HUES6 (cell line): ENCODE results near the gene TRIM62.
A peak's percentile ranks its signal among the peaks of the same experiment; 100 is the strongest.

ENCODE experiments used
- H3K27ac ChIP-seq: 2 replicates; pipeline ENCODE4 v1.7.0; 2013; ENCODE audit warnings: low read depth, mild to moderate bottlenecking, low read length, inconsistent platforms
- H3K27me3 ChIP-seq: 2 replicates; pipeline ENCODE4 v1.6.1; 2013; ENCODE audit warnings: low read length; ENCODE audit not compliant: control insufficient read depth, insufficient read depth
- H3K36me3 ChIP-seq: 2 replicates; pipeline ENCODE4 v1.6.1; 2013; ENCODE audit warnings: low read length; ENCODE audit not compliant: control insufficient read depth, insufficient read depth
- H3K4me1 ChIP-seq: 2 replicates; pipeline ENCODE4 v1.6.1; 2013; ENCODE audit warnings: low read length; ENCODE audit not compliant: control insufficient read depth, insufficient read depth
- H3K4me3 ChIP-seq: 2 replicates; pipeline ENCODE4 v1.5.1; 2013; ENCODE audit warnings: low read depth, low read length
- H3K9ac ChIP-seq: one replicate; pipeline ENCODE4 v1.6.1; 2013; ENCODE audit warnings: mild to moderate bottlenecking, low read length
- H3K9me3 ChIP-seq: 2 replicates; pipeline ENCODE4 v1.6.1; 2013; ENCODE audit warnings: low read depth, low read length; ENCODE audit not compliant: control insufficient read depth, insufficient read depth

TRIM62 gene

DNA sequence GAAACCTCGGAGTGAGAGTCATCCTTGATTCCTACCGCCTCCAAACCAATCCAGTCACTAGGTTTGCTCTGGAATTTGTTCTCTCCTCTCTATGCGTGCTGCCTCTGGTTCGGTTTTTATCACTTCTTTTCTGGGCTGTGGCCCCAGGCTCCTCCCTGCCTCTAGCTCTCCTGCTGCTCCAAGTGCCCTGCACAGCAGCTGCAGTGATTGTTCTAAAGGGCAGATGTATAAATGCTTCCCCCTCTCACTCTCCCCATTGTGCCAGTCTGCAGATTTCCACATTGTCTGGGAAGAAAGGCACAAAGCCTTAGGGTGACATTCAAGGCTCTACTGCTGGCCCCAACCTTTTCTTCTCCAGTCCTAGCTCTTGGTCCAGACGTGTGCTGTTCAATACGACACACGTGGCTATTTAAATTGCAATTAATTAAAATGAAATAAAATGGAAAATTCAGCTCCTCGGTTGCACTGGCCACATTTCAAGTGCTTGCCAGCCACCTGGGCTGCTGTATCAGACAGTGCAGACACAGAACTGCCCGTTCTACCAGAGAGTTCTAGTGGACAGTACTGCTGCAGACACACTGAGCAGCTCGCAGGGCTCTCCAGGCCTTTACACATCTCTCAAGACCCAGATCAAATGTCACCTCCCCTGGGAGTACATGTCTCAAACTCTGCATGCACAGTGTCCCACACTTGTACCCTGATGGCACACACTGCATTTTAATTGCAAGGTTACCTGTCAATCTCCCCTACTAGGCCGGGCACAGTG lies 12.4 kb downstream of the TRIM62 start:
- H3K27ac ChIP-seq: no peak overlapping the region
- peaks cover 39% of the 10 kb centered on the region for H3K4me1 ChIP-seq
- no peak overlapping the region for H3K9ac ChIP-seq
- no peaks in the 10 kb centered on the region for H3K9me3 ChIP-seq
- no peak overlapping the region for H3K4me3 ChIP-seq
- no peaks in the 10 kb centered on the region for H3K36me3 ChIP-seq
- no peaks in the 10 kb centered on the region for H3K27me3 ChIP-seq

DNA sequence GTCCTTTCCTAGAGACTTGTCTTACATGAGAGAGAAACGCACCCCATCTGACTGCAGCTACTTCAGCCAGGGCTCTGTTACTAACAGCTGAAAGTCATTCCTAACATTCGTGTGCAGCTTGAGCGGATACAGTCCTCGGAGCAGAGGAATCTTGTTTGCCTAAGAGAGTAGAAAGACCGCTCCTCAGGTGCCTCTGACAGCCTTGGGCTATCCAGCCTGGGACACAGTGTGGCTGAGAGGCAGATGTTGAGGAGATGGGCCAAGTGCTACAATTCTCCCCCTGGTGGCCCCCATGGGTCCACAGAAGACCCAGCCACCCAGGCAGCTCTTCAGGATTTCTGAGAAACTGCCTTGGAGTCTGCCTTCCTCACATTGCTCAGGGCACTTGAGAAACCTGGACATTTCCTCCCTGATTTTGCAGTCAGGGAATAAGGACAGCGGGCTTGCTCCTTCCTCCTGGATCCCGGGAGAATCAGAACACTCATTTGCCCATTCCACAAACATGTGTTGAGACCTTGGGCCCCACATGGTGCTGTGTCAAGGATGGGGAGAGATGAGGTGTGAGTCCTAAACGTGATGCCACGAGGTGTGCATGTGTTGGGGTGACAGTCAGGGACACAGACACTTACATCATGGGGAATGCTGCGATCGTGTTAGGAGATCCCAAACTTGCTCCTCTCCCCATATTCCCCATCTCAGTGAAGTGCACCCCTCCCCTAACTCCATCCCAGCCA lies 13.1 kb downstream of the TRIM62 start:
- H3K4me1 ChIP-seq: peaks cover 46% of the 10 kb centered on the region
- H3K27ac ChIP-seq: no peak overlapping the region
- no peak overlapping the region for H3K4me3 ChIP-seq
- no peaks in the 10 kb centered on the region for H3K9me3 ChIP-seq
- H3K9ac ChIP-seq: no peak overlapping the region
- H3K27me3 ChIP-seq: no peaks in the 10 kb centered on the region
- H3K36me3 ChIP-seq: no peaks in the 10 kb centered on the region

- Histone ChIP-seq H3K9me3 (no peaks in the 10 kb centered on the region), H3K9ac (no peak overlapping the region), H3K36me3 (no peaks in the 10 kb centered on the region), H3K4me3 (no peak overlapping the region), H3K27me3 (no peaks in the 10 kb centered on the region), H3K27ac (no peak overlapping the region), H3K4me1 (peaks cover 52% of the 10 kb centered on the region)
Measured at GRCh38 chr1:33167650-33168447, 14.0 kb downstream of the TRIM62 start.

DNA sequence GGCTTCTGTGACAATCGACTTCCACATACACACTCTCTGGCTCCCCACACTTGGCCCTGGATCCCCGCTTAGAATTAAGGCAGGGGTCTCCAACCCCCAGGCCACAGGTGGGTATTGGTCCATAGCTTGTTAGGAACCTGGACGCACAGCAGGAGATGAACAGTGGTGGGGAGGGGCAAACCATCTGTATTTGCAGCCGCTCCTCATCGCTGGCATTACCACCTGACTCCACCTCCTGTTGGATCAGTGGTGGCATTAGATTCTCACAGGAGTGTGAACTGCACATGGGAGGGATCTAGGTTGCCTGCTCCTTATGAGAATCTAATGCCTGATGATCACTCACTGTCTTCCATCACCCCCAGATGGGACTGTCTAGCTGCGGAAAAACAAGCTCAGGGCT lies 16.0 kb downstream of the TRIM62 start:
- Histone ChIP-seq H3K9me3 (no peaks in the 10 kb centered on the region), H3K27ac (no peak overlapping the region), H3K4me1 (peaks cover 63% of the 10 kb centered on the region), H3K36me3 (no peaks in the 10 kb centered on the region), H3K9ac (no peak overlapping the region), H3K27me3 (no peaks in the 10 kb centered on the region), H3K4me3 (no peak overlapping the region)

DNA sequence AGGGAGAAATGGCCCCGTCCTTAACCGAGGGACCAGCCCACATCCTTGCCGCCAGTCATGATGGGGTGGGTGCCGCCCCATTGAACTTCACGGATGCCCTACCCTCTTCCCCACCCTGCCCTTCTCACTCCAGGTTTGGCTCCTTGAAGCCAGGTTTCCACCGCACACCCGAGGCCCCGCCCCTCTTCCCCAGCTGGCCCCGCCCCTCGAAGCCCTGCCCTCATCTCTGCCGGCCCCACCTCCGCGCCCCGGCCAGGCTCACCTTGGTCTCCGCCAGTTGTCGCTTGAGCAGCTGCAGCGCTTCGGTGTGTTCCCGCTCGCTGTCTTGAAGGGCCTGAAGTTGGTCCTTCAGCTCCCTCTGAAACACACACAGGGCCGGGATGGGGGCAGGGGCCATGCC lies 16.6 kb downstream of the TRIM62 start:
- Histone ChIP-seq H3K27ac (no peak overlapping the region), H3K9me3 (no peaks in the 10 kb centered on the region), H3K9ac (no peak overlapping the region), H3K4me1 (peaks cover 66% of the 10 kb centered on the region), H3K27me3 (no peaks in the 10 kb centered on the region), H3K36me3 (no peaks in the 10 kb centered on the region), H3K4me3 (peak overlapping the region; percentile 23; the same call in 1 of the 2 replicates)

GRCh38 chr1:33163621-33164519 lies 18.0 kb downstream of the TRIM62 start:
- Histone ChIP-seq H3K4me1 (peaks cover 55% of the 10 kb centered on the region), H3K27ac (peak overlapping the region; percentile 55; the same call in 1 of the 2 replicates), H3K27me3 (no peaks in the 10 kb centered on the region), H3K9me3 (no peaks in the 10 kb centered on the region), H3K9ac (peak overlapping the region; percentile 34), H3K4me3 (no peak overlapping the region), H3K36me3 (no peaks in the 10 kb centered on the region)

DNA sequence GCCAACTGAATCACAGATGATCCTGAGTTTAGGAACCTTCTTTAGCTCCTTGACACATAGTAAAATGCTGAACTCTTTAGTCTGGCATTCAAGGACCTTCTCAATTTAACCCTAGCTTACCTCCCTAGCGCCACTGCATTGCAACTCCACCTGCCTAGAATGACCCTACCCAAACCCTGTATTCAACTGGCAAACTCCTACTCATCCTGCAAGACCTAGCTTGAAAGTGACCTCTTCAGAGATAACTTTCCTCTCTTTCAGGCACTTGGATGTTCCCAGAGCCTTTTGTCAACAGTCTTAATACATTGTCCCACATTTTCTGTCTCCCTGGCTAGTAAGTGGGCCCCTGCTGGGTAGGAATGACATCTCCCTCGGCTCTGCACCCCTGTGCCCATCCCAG lies 19.7 kb downstream of the TRIM62 start:
- no peak overlapping the region for H3K4me3 ChIP-seq
- peaks cover 8% of the 10 kb centered on the region for H3K36me3 ChIP-seq
- no peak overlapping the region for H3K9ac ChIP-seq
- no peaks in the 10 kb centered on the region for H3K27me3 ChIP-seq
- peaks cover 49% of the 10 kb centered on the region for H3K4me1 ChIP-seq
- H3K9me3 ChIP-seq: no peaks in the 10 kb centered on the region
- no peak overlapping the region for H3K27ac ChIP-seq

DNA sequence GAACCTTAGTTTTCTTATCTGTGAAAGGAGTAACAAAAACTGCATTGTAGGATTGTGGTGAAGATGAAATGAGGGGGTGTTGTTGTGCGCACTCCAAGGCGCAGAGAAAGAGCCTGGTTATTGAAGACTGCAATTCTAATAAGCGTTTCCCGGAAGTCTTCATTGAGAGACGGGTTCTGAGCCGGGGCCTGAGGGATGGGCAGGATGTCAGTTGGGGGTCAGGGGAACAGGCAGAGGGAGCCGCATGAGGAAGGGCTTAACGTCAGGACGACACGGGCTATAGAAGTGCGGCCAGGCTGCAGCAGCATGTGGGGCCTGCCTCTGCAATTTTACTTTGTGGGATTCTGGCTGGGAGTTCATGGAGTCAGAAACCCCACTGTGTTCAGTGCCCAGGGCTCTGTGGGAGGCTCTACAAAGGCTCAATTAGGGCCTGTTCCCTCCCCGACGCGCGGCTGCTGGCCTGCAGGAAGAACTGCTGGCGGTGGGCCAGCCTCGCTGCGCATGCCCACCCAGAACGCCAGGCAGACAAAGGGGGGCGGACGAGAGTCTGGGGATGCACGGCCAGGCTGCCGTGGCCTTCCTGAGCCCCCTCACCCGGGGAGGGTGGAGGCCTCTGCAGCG lies 20.7 kb downstream of the TRIM62 start:
- Histone ChIP-seq H3K4me3 (no peak overlapping the region), H3K36me3 (peaks cover 8% of the 10 kb centered on the region), H3K9ac (no peak overlapping the region), H3K27ac (no peak overlapping the region), H3K9me3 (no peaks in the 10 kb centered on the region), H3K27me3 (no peaks in the 10 kb centered on the region), H3K4me1 (peaks cover 49% of the 10 kb centered on the region)

DNA sequence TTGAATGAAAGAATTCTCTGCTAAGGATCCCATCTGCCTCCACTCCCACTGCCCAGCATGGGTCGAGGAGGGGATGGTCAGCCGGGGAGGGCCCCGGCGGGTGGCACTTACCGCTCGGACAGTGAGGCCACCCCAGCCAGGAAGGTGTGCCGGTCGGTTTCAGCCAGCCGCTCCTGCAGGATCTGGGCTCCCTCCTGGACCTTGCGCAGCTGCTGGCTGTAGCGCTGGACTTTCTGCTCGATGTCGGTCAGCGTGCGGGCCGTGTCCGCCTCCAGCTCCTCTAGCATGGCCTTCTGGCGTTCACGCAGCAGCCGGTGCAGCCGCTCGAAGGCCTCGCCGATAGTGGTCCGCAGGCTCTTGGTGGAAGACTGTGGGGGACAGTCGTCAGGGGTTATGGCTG lies 22.3 kb downstream of the TRIM62 start:
- Histone ChIP-seq H3K9ac (no peak overlapping the region), H3K36me3 (peaks cover 8% of the 10 kb centered on the region), H3K4me1 (peaks cover 37% of the 10 kb centered on the region), H3K27ac (no peak overlapping the region), H3K9me3 (no peaks in the 10 kb centered on the region), H3K4me3 (no peak overlapping the region), H3K27me3 (no peaks in the 10 kb centered on the region)

DNA sequence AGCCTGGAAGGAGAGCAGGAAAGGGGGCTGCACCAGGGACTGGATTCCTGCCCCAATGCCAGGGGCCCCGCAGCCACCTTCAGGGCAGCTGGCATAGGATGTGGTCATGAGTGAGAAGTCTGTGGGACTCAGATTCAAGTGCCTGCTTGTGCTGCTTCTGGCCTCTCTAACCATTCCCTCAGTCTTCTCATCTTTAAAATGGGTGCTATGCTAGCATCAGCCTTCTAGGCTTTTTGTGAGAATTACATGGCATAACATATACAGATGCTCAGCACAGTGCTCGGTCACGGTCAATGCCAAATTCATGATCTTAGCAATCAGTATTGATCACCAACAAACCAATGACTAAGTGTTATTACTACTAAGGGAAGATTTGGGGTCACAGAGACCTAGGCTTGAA lies 23.5 kb downstream of the TRIM62 start:
- H3K4me1 ChIP-seq: peaks cover 33% of the 10 kb centered on the region
- no peak overlapping the region for H3K9ac ChIP-seq
- no peak overlapping the region for H3K4me3 ChIP-seq
- peaks cover 8% of the 10 kb centered on the region for H3K36me3 ChIP-seq
- no peak overlapping the region for H3K27ac ChIP-seq
- no peaks in the 10 kb centered on the region for H3K27me3 ChIP-seq
- H3K9me3 ChIP-seq: no peaks in the 10 kb centered on the region
